Heart left ventricle (tissue), 13 donors: ENCODE results near the gene MYOM1.

Experiments
- CTCF ChIP-seq, 12 donors: fragments of 200-600 bp; sonication (generic) in 4 of 12; IDR thresholded peaks; one replicate each; pipeline versions ENCODE4 v1.5.0 to v1.8.0; 2018 to 2022; ENCODE audit warnings: antibody characterized with exemption in 12 of 12, mild to moderate bottlenecking in 5 of 12
- POLR2A ChIP-seq, 2 donors: fragments of 450-650 bp; IDR thresholded peaks; one replicate each; pipeline ENCODE4 v1.6.1; 2017; ENCODE audit warnings: antibody characterized with exemption in 2 of 2, mild to moderate bottlenecking in 2 of 2, moderate library complexity in 2 of 2
- donor health status: ischemic (EF 13 %, LVEDD 7.1; RV severe dilation, severe dysfunction).
- donor health status: DM: no; HTN: yes; CAD: no.
- donor health status: DM: no; HTN: no; CAD: no.
- donor health status: ischemic (EF 25% LVEDD 6.9; RV normal size, moderate dysfunction).
- donor health status: ischemic (EF 25% LVEDD 5.7; RV mildly dilated, moderate dysfunction).
- donor health status: ischemic (EF 35%, LVEDD 5.7; RV mildly dilated, moderate dysfunction).
- donor health status: nonischemic (EF 11% LVEDD 7.7; RV severe dilation, severe dysfunction).
- donor health status: DM: yes; HTN: yes; CAD: no.
- donor health status: PGD.
- donor health status: ischemic (EF 29% LVEDD 5.4; RV normal size, mild dysfunction).
- donor health status: nonischemic (EF 23%, LVEDD 6.1; RV moderate dilation, normal function).

DNA sequence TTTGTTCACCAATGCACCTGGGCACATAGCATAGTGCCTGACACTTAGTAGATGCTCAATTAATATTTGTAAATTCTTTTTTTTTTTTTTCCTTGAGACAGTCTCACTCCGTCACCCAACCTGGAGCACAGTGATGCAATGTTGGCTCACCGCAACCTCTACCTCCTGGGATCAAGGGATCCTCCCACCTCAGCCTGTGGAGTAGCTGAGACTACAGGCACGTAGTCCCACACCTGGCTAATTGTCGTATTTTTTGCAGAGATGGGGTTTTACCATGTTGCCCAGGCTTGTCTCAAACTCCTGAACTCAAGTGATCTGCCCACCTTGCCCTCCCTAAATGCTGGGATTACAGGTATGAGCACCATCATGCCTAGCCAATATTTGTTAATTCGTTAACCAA, 183.7 kb downstream of the MYOM1 start:
- TF ChIP-seq CTCF (IDR thresholded peaks at IDR 0.05): no peak
- no peak for TF ChIP-seq POLR2A (IDR thresholded peaks at IDR 0.05)
